ENCODE results near the gene YTHDC2.

The YTHDC2 gene

GRCh38 chr5:113503146-113503545 lies 10.3 kb upstream of the YTHDC2 start:
- Histone ChIP-seq H3K4me3 (ENCODE audit: insufficient read length, low read depth) (no peak overlapping the region), H3K4me1 (ENCODE audit: insufficient read depth, insufficient read length) (no peaks in the 10 kb centered on the region), H3K9me3 (ENCODE audit: insufficient read depth, low read length) (no peaks in the 10 kb centered on the region), H3K9ac (ENCODE audit: insufficient read length, low read depth) (no peak overlapping the region), H3K36me3 (ENCODE audit: insufficient read depth, insufficient read length, low read length) (no peaks in the 10 kb centered on the region), H3K27me3 (ENCODE audit: insufficient read depth, insufficient read length) (no peaks in the 10 kb centered on the region)
- DNase-seq (ENCODE audit: low read depth, low spot score) = no peak
- TF ChIP-seq ZNF274 (IDR thresholded peaks at IDR 0.05; ENCODE audit: low read depth, low read length) (no peak), SUZ12 (IDR thresholded peaks at IDR 0.05; ENCODE audit: extremely low read depth, insufficient read depth, insufficient read length) (no peak), YY1 (IDR thresholded peaks at IDR 0.05; ENCODE audit: insufficient read depth, insufficient read length) (no peak)

GRCh38 chr5:113505181-113505580 lies 8.3 kb upstream of the YTHDC2 start:
- TF ChIP-seq ZNF274 (IDR thresholded peaks at IDR 0.05; ENCODE audit: low read depth, low read length) = no peak
- TF ChIP-seq SUZ12 (IDR thresholded peaks at IDR 0.05; ENCODE audit: extremely low read depth, insufficient read depth, insufficient read length) = no peak
- TF ChIP-seq YY1 (IDR thresholded peaks at IDR 0.05; ENCODE audit: insufficient read depth, insufficient read length) = no peak
- Histone ChIP-seq H3K4me3 (ENCODE audit: insufficient read length, low read depth) (no peak overlapping the region), H3K9ac (ENCODE audit: insufficient read length, low read depth) (no peak overlapping the region), H3K27me3 (ENCODE audit: insufficient read depth, insufficient read length) (no peaks in the 10 kb centered on the region), H3K9me3 (ENCODE audit: insufficient read depth, low read length) (no peaks in the 10 kb centered on the region), H3K36me3 (ENCODE audit: insufficient read depth, insufficient read length, low read length) (no peaks in the 10 kb centered on the region), H3K4me1 (ENCODE audit: insufficient read depth, insufficient read length) (no peaks in the 10 kb centered on the region)
- no peak for DNase-seq (ENCODE audit: low read depth, low spot score)

GRCh38 chr5:113507601-113508000 lies 5.9 kb upstream of the YTHDC2 start:
- no peaks in the 10 kb centered on the region for H3K9me3 ChIP-seq (ENCODE audit: insufficient read depth, low read length)

GRCh38 chr5:113508756-113509155 lies 4.7 kb upstream of the YTHDC2 start:
- TF ChIP-seq SUZ12 (IDR thresholded peaks at IDR 0.05; ENCODE audit: extremely low read depth, insufficient read depth, insufficient read length) (no peak), ZNF274 (IDR thresholded peaks at IDR 0.05; ENCODE audit: low read depth, low read length) (no peak), YY1 (IDR thresholded peaks at IDR 0.05; ENCODE audit: insufficient read depth, insufficient read length) (no peak)
- Histone ChIP-seq H3K4me3 (ENCODE audit: insufficient read length, low read depth) (no peak overlapping the region), H3K9ac (ENCODE audit: insufficient read length, low read depth) (no peak overlapping the region), H3K27me3 (ENCODE audit: insufficient read depth, insufficient read length) (no peaks in the 10 kb centered on the region), H3K9me3 (ENCODE audit: insufficient read depth, low read length) (no peaks in the 10 kb centered on the region), H3K4me1 (ENCODE audit: insufficient read depth, insufficient read length) (no peaks in the 10 kb centered on the region), H3K36me3 (ENCODE audit: insufficient read depth, insufficient read length, low read length) (no peaks in the 10 kb centered on the region)
- DNase-seq (ENCODE audit: low read depth, low spot score) = no peak

More at GRCh38 chr5:113507601-113508000, 5.9 kb upstream of the YTHDC2 start:
- TF ChIP-seq ZNF274 (IDR thresholded peaks at IDR 0.05; ENCODE audit: low read depth, low read length) (no peak), SUZ12 (IDR thresholded peaks at IDR 0.05; ENCODE audit: extremely low read depth, insufficient read depth, insufficient read length) (no peak), YY1 (IDR thresholded peaks at IDR 0.05; ENCODE audit: insufficient read depth, insufficient read length) (no peak)
- no peak overlapping the region for H3K4me3 ChIP-seq (ENCODE audit: insufficient read length, low read depth)
- H3K27me3 ChIP-seq (ENCODE audit: insufficient read depth, insufficient read length) = no peaks in the 10 kb centered on the region
- H3K4me1 ChIP-seq (ENCODE audit: insufficient read depth, insufficient read length) = no peaks in the 10 kb centered on the region
- no peak for DNase-seq (ENCODE audit: low read depth, low spot score)
- H3K9ac ChIP-seq (ENCODE audit: insufficient read length, low read depth) = no peak overlapping the region
- no peaks in the 10 kb centered on the region for H3K36me3 ChIP-seq (ENCODE audit: insufficient read depth, insufficient read length, low read length)

DNA sequence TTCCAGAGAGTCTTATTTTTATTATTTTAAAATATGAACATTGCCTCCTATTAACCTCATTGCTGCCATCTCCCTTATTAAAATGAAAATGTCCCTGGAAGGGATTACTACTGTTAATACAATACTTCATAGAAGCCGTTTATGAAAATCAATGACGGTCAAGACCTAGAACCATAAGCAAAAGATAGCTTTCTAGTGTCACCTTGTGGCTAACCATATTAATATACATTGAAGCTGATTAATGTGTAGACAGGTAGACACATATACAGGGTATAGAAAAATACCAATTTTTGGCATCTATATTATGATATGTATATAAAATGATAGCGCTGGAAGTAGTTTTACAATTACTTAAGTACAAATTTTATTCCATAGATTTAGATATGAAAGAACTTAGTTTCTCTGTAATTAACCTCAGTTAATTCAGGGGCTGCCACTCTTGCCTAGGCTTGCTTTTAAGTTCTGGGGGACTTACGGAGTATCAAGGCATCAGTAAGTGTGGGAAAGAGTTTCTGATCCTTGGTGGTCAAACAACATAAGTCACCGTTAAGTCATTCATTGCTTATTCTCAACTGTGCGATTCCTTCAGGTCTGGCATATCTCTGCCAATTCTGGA lies 2.5 kb upstream of the YTHDC2 start:
- no peak overlapping the region for H3K9ac ChIP-seq (ENCODE audit: insufficient read length, low read depth)
- H3K36me3 ChIP-seq (ENCODE audit: insufficient read depth, insufficient read length, low read length) = peaks cover 3% of the 10 kb centered on the region
- no peak overlapping the region for H3K4me3 ChIP-seq (ENCODE audit: insufficient read length, low read depth)
- DNase-seq (ENCODE audit: low read depth, low spot score) = no peak
- no peaks in the 10 kb centered on the region for H3K27me3 ChIP-seq (ENCODE audit: insufficient read depth, insufficient read length)
- no peak for TF ChIP-seq ZNF274 (IDR thresholded peaks at IDR 0.05; ENCODE audit: low read depth, low read length)
- TF ChIP-seq SUZ12 (IDR thresholded peaks at IDR 0.05; ENCODE audit: extremely low read depth, insufficient read depth, insufficient read length) = no peak
- H3K4me1 ChIP-seq (ENCODE audit: insufficient read depth, insufficient read length) = no peaks in the 10 kb centered on the region
- H3K9me3 ChIP-seq (ENCODE audit: insufficient read depth, low read length) = no peaks in the 10 kb centered on the region

- peaks cover 13% of the 10 kb centered on the region for H3K36me3 ChIP-seq (ENCODE audit: insufficient read depth, insufficient read length, low read length)
- H3K9me3 ChIP-seq (ENCODE audit: insufficient read depth, low read length) = no peaks in the 10 kb centered on the region
- H3K4me3 ChIP-seq (ENCODE audit: insufficient read length, low read depth) = no peak overlapping the region
- TF ChIP-seq SUZ12 (IDR thresholded peaks at IDR 0.05; ENCODE audit: extremely low read depth, insufficient read depth, insufficient read length) (no peak), YY1 (IDR thresholded peaks at IDR 0.05; ENCODE audit: insufficient read depth, insufficient read length) (no peak), ZNF274 (IDR thresholded peaks at IDR 0.05; ENCODE audit: low read depth, low read length) (no peak)
- H3K4me1 ChIP-seq (ENCODE audit: insufficient read depth, insufficient read length) = no peaks in the 10 kb centered on the region
- no peaks in the 10 kb centered on the region for H3K27me3 ChIP-seq (ENCODE audit: insufficient read depth, insufficient read length)
- no peak overlapping the region for H3K9ac ChIP-seq (ENCODE audit: insufficient read length, low read depth)
- DNase-seq (ENCODE audit: low read depth, low spot score) = no peak
Measured at GRCh38 chr5:113512341-113512740, 1.2 kb upstream of the YTHDC2 start.

DNA sequence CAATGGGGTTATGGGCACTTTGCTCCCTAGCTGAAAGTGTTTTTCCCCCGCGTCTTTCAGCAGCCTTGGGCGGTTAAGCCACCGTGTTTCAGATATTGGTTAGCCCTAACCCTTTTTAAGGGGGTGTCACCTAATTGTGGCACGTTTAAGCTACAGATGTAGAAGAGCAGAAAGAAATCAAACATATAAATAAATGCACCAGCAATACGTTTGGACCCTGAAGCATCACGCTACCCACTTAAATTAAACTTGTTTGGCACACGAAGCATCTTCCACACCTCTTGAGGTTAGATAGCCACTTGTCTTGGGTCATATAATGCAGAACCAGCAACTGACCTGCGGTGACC lies 768 bp downstream of the YTHDC2 start:
- peak overlapping the region; percentile 64 for H3K4me3 ChIP-seq (ENCODE audit: insufficient read length, low read depth)
- H3K9me3 ChIP-seq (ENCODE audit: insufficient read depth, low read length) = no peaks in the 10 kb centered on the region
- H3K9ac ChIP-seq (ENCODE audit: insufficient read length, low read depth) = peak overlapping the region; percentile 85
- no peaks in the 10 kb centered on the region for H3K4me1 ChIP-seq (ENCODE audit: insufficient read depth, insufficient read length)
- no peaks in the 10 kb centered on the region for H3K27me3 ChIP-seq (ENCODE audit: insufficient read depth, insufficient read length)
- no peak for DNase-seq (ENCODE audit: low read depth, low spot score)
- no peak for TF ChIP-seq ZNF274 (IDR thresholded peaks at IDR 0.05; ENCODE audit: low read depth, low read length)
- TF ChIP-seq YY1 (IDR thresholded peaks at IDR 0.05; ENCODE audit: insufficient read depth, insufficient read length) = no peak
- TF ChIP-seq SUZ12 (IDR thresholded peaks at IDR 0.05; ENCODE audit: extremely low read depth, insufficient read depth, insufficient read length) = no peak
- H3K36me3 ChIP-seq (ENCODE audit: insufficient read depth, insufficient read length, low read length) = peaks cover 18% of the 10 kb centered on the region
